Measurements from ENCODE around the gene GAS2L3.
"Not testable (repeated sequence)": the region's sequence is repeated elsewhere in the genome, so short reads cannot be mapped to it uniquely, and the experiment has no call there.

Gene GAS2L3

DNA sequence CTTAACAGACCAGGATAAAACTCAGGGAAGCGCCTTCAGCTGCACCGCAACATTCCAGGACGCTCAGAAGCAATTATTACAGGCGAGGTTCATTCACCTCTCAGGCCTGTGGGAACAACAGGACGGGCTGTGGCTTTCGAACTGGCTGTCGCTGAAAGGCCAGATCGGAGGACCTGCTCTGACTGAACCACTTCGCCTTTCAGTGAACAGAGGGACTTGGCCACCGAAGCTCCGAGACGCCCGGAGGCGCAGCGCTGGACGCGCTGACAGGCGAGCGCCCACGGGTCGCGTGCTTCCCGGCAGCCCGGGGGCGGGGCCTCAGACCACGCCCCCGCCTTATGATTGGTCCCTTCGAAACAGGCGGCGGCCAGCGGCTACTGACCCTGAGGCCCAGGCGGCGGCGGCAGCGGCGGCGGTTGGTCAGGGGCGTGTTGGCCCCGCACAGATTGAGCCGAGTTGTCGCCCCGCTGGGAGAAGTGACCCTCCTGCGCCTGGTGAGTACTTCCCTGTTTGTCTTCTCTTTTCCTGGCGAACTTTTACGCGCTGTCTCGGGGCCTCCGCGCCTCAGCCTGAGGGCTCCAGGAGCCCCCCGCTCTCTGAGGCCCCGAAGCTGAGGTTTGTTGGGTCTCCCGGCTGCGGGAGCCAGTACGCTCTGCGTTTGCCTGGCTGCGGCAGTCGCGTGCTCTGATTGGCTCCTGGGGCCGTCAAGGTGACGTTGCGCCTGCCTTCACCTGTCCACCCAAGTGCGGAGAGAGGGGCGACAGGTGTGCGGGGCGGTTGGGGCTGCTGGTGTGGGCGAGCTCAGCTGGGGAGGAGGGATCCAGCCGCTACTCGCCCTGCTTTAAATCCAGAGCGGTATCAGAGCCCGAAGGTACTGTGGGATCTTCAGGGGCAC, at the start of gene GAS2L3:
GAS2L3 (plus strand) TSS at position 393 of the 895 bp plus-strand sequence. CDS start 21,221 bp downstream, outside the sequence.
- peak; percentile 90 to 95 for DNase-seq

DNA sequence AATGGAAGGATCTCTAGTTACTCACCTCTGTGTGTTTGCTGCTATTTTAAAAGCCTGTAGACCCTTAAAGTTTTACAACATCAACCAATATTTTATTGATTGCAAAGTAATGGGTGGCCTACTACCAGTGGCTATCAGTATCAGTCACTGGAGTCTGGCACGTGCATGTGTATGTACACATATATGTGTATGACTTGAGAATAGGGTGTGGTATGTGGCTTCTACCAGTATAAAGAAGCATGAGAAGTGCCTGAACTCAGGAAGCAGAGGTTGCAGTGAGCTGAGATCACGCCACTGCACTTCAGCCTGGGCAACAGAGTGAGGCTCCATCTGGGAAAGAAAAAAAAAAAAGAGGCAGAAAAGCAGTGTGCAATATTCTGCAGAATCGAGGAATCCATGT, 45.5 kb upstream of the GAS2L3 start:
- no peak for DNase-seq

DNA sequence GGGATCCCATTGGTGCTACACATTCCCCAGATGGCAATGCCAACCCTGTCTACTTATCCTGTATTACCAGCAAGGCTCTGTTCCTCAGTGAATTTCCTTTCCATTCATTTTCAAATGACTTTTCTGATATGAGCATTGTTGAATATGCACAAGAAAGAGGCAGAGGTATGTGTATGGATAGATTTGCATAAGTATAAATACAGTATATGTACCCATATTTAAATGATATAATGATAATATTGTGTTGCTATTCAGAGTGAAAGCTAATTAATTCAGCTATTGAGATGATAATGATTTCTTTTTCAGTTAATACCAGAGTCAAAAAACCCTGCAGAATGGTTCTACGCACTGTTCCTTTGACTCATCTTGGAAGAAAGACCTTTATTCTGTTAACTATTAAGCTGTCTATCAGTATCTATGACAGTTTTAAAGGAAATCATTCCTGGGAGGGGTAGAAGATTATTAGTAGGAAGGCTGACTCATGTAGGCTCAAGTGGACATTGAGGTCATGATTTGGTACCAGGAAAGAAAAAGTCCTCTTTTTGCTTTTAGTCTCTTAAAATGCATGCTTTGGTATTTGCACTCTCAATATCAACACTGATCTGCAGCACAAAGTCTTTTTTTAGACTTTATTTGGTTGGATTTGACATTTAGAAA, 44.9 kb upstream of the GAS2L3 start:
- DNase-seq = no peak

DNA sequence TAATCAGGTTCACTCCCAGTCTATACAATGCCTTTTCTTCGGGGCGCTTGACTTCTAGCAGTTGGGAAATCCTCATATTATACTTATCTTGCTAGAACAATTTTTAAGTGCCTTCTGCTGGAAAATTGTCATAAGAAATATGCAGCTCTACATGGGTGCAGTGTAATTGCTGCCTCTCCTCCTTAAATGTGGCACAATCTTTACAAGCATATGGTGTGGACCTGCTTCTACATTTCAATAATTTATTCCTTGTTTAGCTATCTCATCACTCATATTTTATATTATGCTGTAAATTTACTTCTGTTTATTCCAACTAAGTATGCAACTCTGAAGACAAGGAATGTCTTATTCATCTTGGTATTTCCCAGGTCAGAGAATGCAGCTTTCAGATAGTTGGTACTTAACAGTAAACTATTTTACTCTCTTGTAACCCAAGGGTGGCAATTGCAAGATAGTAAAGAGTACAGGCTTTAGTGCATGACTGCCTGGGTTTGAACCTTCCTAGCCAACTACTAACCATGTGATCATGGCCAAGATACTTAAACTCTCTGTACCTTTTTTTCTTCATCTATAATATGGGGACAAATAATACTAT, 43.6 kb upstream of the GAS2L3 start:
- no peak for DNase-seq

DNA sequence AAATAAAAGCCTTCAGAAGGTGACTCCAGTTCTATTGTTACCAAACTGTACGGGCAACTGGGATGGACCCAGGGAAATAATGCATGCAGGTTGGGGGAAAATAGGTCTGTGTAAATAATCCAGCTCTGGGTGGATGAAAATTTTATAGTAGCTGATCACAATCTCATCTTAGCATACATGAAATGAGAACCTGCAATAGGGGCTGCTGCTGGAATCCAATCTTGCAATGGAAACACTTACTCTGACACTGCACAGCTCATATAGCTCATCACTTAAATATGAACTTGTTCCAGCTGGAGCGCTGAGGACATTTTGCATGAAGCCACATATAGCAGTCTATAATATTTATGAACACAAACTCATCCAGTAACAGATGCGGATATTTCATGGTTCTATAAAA, 40.1 kb upstream of the GAS2L3 start:
- no peak for DNase-seq

DNA sequence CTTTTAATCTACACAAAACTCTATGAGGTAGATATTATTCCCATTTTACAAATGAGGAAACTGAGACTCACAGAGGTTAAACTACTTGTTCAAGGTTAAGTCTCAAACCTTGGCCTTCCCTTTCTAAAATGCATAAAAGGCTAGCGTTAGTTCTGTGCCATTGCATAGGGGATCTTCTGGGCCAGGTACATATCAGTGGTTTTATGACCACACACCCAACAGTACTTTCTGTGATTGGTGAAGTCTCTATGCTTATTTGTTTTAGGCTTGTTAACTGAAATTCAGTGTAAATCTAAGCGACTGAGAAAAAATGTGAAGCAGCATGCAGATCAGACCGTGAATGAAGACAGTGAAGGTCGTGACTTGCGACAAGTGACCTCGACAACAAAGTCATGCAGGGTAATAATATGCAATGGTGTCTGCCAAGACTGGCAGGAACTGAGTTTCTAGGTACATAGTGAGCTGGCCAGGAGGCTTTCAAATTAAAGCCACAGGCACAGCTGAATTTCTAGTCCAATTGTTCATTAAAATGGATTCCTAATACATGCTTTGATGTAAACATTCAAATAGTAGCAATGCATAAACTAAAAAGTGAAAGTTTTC, 38.8 kb upstream of the GAS2L3 start:
- no peak for DNase-seq

DNA sequence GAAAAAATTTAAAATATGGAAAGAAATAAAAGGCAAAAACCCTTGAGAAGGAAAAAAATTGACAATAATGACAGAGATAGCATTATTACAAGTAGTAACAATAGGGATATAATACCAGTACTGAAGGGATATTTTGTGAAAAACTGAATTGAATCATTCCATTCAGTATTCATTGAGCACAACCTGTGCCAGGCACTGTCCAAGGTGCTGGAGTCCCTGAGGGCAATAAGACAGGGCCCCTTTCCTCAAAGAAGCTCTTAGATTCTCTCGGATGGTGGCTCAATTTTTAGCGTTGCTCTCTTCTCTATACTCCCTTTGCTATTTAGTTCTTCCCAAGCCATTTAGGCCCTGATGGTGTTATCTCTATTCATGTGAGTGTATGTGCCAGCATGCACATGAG, 34.3 kb upstream of the GAS2L3 start:
- no peak for DNase-seq

DNA sequence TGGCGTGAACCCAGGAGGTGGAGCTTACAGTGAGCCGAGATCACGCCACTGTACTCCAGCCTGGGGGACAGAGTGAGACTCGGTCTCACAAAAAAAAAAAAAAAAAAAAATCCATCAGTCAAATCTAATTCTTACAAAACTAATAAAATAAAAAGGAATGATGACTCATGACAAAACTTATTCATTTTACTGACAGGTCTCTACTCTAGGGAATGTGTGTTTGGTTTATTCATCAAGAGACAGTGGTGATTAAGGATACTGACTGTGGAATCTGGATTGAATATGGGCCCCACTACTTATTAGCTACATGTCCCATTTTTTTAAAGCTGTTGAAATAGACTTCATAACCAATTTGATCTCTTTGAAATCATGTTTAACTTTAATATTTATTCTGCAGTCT, 29.3 kb upstream of the GAS2L3 start:
- DNase-seq = no peak

DNA sequence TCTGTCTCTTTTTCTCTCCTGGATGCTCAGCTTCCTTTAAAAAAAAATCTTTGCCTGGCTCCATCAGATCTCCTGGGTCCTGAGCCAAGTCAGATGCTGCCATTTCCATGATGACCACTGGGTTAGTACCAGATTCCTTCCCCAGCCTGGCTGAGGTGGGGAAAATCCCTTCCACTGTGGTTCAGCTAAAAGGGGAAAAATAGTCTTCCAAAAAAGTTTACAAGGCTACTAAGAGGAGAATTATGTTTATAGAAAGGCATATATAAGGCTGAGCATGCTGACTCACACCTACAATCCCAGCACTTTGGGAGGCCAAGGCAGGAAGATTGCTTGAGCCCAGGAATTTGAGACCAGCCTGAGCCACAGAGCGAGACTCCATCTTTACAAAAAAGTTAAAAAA, 28.4 kb upstream of the GAS2L3 start:
- no peak for DNase-seq

DNA sequence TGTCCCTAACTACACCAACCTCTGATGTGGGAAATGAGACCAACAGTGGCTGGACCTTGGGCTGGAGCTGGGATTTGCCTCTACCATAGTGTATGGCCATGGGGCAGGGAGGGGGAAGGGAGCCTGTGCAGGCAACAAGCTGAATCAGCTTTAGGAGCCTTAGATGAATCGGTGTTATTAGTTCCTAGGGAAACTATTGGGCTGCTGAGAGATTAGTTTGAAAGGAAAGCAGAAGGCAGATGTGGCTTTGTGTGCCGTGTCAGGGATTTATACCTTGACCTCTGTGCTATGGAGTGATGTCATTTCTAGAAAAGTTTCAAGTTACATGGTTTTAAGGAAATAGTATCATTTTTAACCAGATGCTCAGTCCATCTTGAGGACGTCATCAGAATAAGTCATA, 19.5 kb upstream of the GAS2L3 start:
- no peak for DNase-seq

DNA sequence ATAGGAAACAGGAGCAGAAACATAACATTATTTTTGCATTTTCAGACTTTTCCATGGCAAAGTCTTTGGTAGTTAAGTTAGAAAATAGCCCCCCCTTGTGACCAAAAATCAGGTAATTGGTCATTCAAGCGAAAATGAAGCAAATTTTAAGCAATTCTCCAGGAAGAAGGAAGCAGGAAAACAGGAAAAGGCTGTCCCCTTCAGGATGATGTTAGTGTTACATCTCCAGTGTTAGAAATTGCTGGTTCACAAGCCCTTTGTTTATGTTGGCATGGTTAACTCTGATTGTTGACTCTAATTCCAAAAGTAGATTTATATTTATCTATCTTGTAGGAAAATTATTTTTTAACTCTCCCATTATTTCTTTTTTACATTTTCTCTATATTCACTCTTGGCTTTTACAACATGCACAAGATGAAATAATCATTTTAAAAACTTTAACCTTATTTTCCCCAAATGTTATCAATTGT, 18.8 kb upstream of the GAS2L3 start:
- DNase-seq = peak; percentile 37 to 43

DNA sequence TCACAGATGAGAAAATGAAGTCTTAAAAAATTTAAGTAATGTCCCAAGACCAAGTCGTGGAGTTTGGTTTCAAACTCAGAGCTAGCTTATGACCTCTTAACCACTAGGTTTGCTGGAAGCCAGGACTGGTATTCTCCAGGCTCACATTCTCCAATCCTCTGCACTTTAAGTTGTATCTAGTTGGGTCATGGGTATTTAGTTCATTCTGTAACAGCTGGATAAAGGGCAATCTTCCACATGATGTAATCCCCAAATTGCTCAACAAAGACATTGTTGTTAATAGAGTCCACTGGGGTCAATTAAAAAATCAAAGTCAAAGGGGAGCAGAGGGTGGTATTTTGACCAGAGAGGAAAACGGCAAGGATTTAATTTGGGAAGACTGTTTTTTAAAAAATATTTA, 17.8 kb upstream of the GAS2L3 start:
- DNase-seq = no peak

DNA sequence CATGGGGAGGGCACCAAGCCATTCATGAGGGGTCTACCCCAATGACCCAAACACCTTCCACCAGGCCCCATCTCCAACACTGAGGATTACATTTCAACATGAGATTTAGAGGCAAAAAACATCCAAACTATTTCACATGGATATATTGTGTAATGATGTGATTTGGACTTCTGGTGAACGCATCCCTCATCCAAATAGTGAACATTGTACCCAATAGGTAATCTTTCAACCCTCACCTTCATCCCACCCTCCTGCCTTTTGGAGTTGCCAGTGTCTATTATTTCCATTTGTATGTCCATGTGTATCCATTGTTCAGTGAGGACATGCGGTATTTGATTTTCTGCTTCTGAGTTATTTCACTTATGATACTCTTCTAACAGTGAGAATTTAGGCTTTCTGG, 16.1 kb upstream of the GAS2L3 start:
- no peak for DNase-seq

DNA sequence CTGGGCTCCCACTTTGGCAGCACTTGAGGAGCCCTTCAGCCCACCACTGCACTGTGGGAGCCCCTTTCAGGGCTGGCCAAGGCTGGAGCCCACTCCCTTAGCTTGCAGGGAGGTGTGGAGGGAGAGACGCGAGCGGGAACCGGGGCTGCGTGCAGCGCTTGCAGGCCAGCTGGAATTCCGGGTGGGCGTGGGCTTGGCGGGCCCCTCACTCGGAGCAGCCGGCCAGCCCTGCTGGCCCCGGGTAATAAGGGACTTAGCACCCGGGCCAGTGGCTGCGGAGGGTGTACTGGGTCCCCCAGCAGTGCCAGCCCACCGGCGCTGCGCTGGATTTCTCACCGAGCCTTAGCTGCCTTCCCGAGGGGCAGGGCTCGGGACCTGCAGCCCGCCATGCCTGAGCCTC, 14.2 kb upstream of the GAS2L3 start:
- not testable (repeated sequence) for DNase-seq

DNA sequence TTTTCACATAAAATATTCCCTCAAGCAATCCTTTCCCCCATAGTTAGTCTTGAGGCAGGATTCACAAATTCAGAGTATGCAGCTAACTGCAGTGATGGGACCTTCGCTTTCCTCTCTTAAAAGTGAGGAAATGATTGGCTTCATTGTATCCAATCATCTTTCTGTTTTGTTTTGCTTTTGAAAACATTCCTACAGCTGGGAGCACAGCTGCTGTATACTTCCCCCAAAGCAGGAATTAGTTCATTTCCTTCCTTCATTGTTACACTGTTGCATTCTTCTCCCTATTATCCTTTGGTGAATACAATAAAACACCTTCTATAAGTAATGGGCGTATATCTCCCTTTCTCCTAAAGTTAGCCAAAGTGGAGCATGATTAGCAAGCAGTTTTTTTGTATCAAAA, 9.4 kb upstream of the GAS2L3 start:
- no peak for DNase-seq

DNA sequence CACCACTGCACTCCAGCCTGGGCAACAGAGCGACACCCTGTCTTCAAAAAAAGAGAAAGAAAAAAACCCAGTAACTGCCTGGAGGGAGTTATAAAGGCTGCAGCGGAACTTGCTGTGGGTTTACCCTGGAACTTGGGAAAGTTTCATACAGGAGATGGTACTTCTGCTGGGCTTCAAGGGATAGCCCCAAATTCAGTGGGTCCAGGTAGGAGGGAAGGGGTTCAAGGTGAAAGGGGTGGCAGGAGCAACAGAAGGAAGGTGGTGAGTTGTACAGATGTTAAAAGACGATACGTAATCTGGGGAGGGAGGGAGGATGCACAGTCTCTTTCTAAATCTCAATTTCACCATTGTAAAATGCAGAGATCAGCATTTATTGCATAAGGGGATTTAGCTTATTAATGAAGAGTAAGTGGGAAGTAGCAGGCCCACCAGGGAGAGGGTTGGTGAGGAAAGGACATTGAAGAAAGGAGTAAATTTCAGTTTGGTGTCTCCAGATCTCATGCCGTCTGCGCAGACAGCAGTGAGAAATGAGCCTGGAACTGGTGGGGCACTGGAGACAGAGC, 8.5 kb upstream of the GAS2L3 start:
- DNase-seq = no peak

DNA sequence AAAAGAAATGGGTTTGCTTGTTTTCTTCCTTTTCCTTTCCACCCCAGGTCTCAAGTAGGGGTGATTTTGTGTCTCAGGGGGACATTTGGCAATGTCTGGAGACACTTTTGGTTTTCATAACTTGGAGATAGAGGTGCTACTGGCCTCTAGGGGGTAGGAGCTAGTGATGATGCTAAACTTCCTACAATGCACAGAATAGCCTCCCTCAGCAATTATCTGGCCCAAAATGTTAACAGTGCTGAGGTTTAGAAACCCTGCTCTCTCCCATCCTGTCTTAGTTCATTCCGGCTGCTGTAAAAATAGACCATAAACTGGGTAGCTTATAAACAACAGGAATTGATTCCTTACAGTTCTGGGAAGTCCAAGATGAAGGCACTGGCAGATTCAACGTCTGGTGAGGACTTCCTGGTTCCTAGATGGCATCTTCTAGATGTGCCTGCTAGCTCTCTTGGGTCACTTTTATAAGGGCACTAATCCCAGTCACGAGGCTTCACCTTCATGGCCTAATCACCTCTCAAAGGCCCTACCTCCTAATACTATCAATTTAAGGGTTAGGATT, 7.4 kb upstream of the GAS2L3 start:
- no peak for DNase-seq

DNA sequence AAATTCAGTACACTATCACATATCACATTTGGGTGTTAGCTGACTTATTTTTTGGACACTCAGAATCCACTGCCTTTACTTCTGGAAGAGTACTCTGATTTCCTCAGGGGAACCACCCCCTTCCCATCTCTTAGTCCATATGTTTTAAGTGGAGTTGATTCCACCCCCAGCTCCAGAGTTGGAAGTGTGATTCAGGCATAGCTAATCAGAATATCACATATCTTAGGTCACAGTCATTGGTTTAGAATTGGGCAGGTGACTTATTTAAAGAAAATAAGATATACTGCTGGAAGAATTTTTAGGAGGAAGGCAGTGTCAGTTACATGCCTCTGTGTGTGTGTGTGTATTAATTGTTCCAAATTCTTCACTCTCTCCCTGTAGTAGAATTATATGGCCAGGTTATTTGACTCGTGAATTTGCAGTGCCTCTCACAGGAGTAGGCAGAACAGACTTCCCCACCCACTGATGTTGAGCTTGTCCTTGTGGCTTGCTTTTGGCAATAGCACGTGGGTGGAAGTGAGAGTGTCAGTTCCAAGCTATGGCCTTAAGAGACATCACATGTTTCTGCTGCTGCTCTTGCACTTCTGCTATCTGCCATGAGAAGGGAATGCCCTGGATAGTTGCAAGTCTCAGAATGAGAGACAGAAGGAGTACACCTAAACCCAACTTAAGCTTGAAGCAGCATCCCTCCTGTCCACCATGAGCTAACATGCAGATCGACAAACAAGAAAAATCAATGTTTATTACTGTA, 6.4 kb upstream of the GAS2L3 start:
- no peak for DNase-seq

DNA sequence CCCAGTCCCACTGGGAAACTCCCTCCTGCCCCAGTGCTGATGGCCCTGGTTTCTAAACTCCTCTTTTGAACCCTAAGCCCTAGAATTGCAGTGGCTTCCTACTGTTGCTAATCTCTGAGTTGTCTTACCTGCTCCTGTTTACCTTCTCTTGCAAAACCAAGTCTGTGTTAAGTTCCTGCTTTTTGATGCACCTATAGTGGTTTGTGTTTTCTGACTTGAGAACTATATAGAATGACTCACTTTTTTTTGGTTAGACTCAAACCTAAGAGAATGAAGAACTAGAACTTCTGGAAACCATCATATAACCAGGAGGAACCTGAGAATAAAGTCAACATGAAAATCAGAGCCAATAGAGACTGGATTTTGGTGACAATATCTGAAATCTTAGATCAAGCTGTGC, 5.5 kb upstream of the GAS2L3 start:
- DNase-seq = no peak

DNA sequence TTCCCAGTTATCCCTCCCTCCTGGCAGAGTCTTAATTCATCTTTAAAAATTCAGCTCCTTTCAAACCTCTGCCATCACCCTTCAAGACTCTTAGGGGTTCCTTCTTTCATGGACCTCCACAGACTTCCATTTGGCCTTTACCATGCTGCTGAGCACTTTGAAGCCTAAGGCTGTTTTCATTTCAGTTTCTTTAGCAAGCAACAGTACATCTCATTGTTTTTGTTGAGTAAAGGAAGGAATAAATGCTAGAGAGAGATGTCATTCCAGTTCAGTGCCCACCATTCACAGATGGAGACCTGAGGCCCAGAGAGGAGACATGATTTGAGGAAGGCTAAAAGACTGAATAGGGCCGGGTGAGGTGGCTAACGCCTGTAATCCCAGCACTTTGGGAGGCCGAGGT, 1.3 kb upstream of the GAS2L3 start:
- DNase-seq = no peak

DNA sequence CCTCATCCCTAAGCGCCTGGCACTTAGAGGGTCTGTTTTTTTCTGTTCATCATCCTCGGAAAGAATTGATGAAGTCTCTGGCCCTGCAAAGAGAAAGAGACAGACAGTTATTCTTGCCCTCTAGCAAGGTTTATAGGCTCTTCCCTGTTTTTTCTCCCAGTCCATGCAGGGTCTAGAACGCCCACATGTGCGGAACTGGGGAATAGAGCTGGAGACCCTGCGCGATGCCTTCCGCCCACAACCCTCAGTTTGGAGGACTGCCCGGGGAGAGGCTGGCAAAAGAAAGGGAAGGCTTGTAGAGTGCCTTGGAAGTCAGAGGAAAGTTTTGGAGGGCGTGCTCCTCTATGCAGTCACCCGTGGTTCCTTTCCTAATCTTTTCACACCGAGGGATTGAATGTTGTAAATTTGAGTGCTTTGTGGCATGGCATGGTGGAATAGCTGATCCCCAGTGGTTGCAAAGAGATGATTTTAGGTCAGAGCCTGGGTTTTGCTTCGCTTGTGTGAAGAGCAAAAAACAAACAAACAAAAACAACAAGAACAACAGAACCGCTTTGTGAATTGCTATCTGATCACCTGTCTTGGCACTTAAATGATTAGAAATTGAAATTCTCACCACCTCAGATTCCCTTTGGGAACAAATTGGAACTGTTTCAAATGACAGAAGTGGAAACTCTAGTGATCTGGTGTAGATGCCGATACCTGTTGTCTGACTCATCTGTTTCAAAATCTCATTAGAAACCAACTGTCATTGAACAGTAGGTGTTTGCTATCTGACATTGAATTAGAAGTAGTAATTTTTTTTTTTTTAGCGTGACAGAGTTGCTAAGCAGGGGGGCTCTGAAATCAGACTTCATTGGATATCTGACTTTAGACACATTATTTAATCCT, 947 bp downstream of the GAS2L3 start:
- DNase-seq = peak in 1 of 2 experiments; percentile 14

All from NCI-H187 (cell line).